D721Med (cell line): Measurements from ENCODE around the gene LYRM9.
A peak's percentile ranks its signal among the peaks of the same experiment; 100 is the strongest.

Source experiments
- DNase-seq: peaks from one replicate; pipeline ENCODE4 v3.0.0; 2011; ENCODE audit warnings: low spot score; ENCODE audit not compliant: insufficient read length
- FAIRE-seq: peaks from 2 replicates; lab custom pipeline; 2011; peaks lifted over from hg19 to GRCh38; lab: Jason Lieb, UNC
- CTCF ChIP-seq: IDR thresholded peaks from 2 replicates; pipeline ENCODE4 v1.5.1; 2012; ENCODE audit warnings: mild to moderate bottlenecking, control low read depth; ENCODE audit not compliant: insufficient read depth; ENCODE audit errors: missing control alignments

The LYRM9 gene

DNA sequence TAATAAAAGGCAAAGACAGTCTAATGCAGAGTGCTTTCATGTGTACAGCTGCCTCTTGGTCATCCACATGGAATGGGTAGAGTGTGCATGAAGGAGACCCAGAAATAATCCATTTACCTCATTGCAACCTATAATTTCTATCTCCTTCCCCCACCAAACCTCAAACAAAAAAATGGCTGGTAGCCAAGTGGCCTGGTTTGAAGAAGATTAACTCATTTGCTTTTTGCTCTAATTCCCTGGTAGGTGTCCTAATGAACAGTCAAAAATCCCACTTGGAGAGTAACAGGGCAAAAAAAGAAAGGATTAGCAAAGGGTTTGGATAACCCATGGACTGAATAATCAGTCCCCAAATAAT lies 13.0 kb upstream of the LYRM9 start:
- no peak for TF ChIP-seq CTCF
- DNase-seq = no peak
- FAIRE-seq = no peak

DNA sequence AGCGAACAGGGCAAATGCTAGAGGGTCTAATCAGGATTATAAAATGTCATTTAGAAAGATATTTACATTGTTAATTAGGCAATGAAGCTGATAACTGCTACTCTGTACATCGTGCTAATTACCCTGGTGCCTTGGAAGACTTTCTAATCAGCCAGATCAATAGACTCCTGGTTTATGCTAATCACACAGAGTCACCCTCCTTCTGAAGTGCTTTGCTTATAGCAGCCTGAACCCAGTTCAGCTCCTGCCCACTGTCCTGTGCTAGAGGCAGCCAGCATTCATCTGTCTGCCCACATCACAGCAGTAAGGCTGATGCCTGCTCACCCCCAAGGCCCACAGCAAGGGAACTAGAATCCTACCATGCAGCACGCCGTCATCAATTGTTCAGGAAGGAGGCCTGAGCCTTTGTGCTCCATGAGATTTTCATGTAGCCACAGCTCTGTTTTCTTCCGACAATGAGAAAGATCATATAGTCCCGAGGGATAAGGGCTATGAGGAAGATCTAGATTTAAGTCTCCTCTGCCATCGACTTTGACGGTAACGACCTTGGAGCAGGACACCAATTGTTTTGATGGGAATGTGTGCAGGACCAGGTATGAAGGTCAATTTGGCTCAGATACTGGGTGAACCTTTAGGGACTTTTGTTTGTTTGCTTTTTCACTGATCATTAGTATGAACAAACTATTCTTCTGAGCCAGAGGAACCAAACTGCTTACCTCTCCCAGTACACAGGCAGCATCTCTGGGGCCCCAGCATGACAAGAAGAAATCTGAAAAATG lies 12.5 kb upstream of the LYRM9 start:
- peak; percentile 87 for FAIRE-seq
- peak; percentile 40 for DNase-seq
- TF ChIP-seq CTCF = no peak

- FAIRE-seq (no peak), DNase-seq (no peak)
- no peak for TF ChIP-seq CTCF
Observed at GRCh38 chr17:27904534-27905446, 11.6 kb upstream of the LYRM9 start.

DNA sequence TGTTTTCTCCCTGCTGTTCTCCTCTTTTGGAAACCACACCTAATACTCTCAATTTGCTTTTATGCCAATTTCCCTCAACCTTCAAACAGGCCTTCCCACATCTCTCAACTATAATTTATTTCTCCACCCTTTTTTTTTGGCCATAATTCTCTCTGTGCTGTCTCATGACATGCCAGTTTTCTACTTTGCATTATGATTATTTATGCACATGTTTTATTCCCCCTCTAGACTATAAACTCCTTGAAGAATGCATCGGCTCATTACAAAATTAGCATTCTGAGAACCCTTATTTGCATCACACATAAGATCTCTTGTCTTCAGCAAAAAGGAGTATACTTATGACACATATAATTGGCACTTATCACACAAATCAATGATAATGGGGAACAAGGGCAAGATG lies 10.9 kb upstream of the LYRM9 start:
- no peak for DNase-seq
- no peak for TF ChIP-seq CTCF
- FAIRE-seq = no peak

- DNase-seq = no peak
- no peak for FAIRE-seq
- TF ChIP-seq CTCF = no peak
Observed at GRCh38 chr17:27899525-27899924, 6.4 kb upstream of the LYRM9 start.

GRCh38 chr17:27898096-27898495 lies 4.9 kb upstream of the LYRM9 start:
- DNase-seq = no peak
- TF ChIP-seq CTCF = no peak
- no peak for FAIRE-seq

DNA sequence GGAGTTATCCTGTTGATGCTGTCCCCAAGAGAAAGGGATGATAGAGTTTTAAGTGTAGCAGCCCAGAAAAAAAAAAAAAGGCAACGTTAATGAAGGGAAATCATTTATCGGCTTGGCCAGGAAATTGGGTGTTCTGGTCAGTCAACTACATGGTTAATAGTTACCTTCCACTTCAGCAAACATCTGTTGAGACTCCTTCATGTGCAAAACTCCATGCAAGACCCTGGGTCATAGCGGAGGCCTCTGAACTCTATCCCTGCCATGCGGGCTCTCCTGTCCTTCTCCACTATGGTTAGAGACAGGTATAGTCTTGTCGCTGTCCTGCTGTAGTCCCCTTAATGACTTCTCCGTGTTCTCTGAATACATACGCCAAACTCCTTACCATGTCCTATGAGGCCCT lies 3.5 kb upstream of the LYRM9 start:
- no peak for TF ChIP-seq CTCF
- no peak for FAIRE-seq
- DNase-seq = no peak
